Activated T-helper 2 cell treated with anti-CD3 and anti-CD28 coated beads, Interferon-gamma antibody, Interleukin-2, Interleukin-4, amounts not matched to agents 10 μg/mL and 5 μg/mL and 100 μg/mL, durations not matched to agents 14 hours and 24 hours and 36 hours (primary cell): ENCODE measurements around the gene FKBP6. TPM values are rescaled to one million over a fixed set of nuclear protein-coding genes. Genes with fewer than 3 reads are reported as not detected.
"Not testable (repeated sequence)": the region's sequence is repeated elsewhere in the genome, so short reads cannot be mapped to it uniquely, and the experiment has no call there.

Source experiments
- DNase-seq: peaks from one replicate; pipeline ENCODE4 v3.0.0; 2021; ENCODE audit warnings: low spot score
- H3K27ac Mint-ChIP-seq: one replicate; pipeline ENCODE4 v1.8.0; 2021; ENCODE audit warnings: mixed read lengths
- H3K27me3 Mint-ChIP-seq: one replicate; pipeline ENCODE4 v1.8.0; 2021; ENCODE audit warnings: low read depth, mixed read lengths
- H3K36me3 Mint-ChIP-seq: one replicate; pipeline ENCODE4 v1.8.0; 2021; ENCODE audit warnings: low read depth, mixed read lengths
- H3K4me1 Mint-ChIP-seq: one replicate; pipeline ENCODE4 v1.8.0; 2021; ENCODE audit warnings: low read depth, mixed read lengths
- H3K4me3 Mint-ChIP-seq: one replicate; pipeline ENCODE4 v1.8.0; 2021; ENCODE audit warnings: low read depth, mild to moderate bottlenecking, moderate library complexity, mixed read lengths
- H3K9me3 Mint-ChIP-seq: one replicate; pipeline ENCODE4 v1.8.0; 2021; ENCODE audit warnings: mixed read lengths
- intact Hi-C: fragments of 100-400 bp; cut with micrococcal nuclease; formaldehyde crosslinking; loops from one replicate; pipeline ENCODE4 v1.15.1; 2023
- total RNA-seq: library from RNA; stranded (reverse); gene quantifications from 2 replicates; pipeline ENCODE4 v1.2.3, GENCODE V29; 2022

FKBP6 gene
- total RNA-seq, 1 donor from 2014 or later, result not detected

- H3K9me3 Mint-ChIP-seq, result no peaks in the 10 kb centered on the region
- H3K27me3 Mint-ChIP-seq, result no peaks in the 10 kb centered on the region
- intact Hi-C loops, result no loop called here
- no peaks in the 10 kb centered on the region for H3K36me3 Mint-ChIP-seq
- no peak overlapping the region for H3K27ac Mint-ChIP-seq
- H3K4me3 Mint-ChIP-seq, result no peak overlapping the region
- DNase-seq, result no peak
- H3K4me1 Mint-ChIP-seq, result no peaks in the 10 kb centered on the region
Observed at GRCh38 chr7:73366127-73366526, 38.2 kb downstream of the FKBP6 start.

GRCh38 chr7:73366990-73367389 lies 39.0 kb downstream of the FKBP6 start:
- Mint-ChIP-seq H3K4me1 (no peaks in the 10 kb centered on the region), H3K36me3 (no peaks in the 10 kb centered on the region), H3K27ac (no peak overlapping the region), H3K4me3 (no peak overlapping the region), H3K27me3 (no peaks in the 10 kb centered on the region), H3K9me3 (no peaks in the 10 kb centered on the region)
- no peak for DNase-seq
- intact Hi-C loops, result no loop called here

GRCh38 chr7:73369009-73369408 lies 41.0 kb downstream of the FKBP6 start:
- Mint-ChIP-seq H3K27ac (no peak overlapping the region), H3K4me3 (no peak overlapping the region), H3K9me3 (no peaks in the 10 kb centered on the region), H3K27me3 (no peaks in the 10 kb centered on the region), H3K36me3 (no peaks in the 10 kb centered on the region), H3K4me1 (no peaks in the 10 kb centered on the region)
- intact Hi-C loops, result no loop called here
- no peak for DNase-seq

GRCh38 chr7:73369622-73370021 lies 41.7 kb downstream of the FKBP6 start:
- DNase-seq, result no peak
- Mint-ChIP-seq H3K4me3 (no peak overlapping the region), H3K27ac (no peak overlapping the region), H3K27me3 (no peaks in the 10 kb centered on the region), H3K36me3 (no peaks in the 10 kb centered on the region), H3K4me1 (no peaks in the 10 kb centered on the region), H3K9me3 (no peaks in the 10 kb centered on the region)
- intact Hi-C loops, result no loop called here

- DNase-seq, result no peak
- intact Hi-C loops, result no loop called here
- Mint-ChIP-seq H3K36me3 (no peaks in the 10 kb centered on the region), H3K27me3 (peaks cover 16% of the 10 kb centered on the region), H3K27ac (no peak overlapping the region), H3K9me3 (no peaks in the 10 kb centered on the region), H3K4me3 (no peak overlapping the region), H3K4me1 (no peaks in the 10 kb centered on the region)
Observed at GRCh38 chr7:73373741-73374140, 45.8 kb downstream of the FKBP6 start.

- peaks cover 19% of the 10 kb centered on the region for H3K27me3 Mint-ChIP-seq
- H3K36me3 Mint-ChIP-seq, H3K4me3 Mint-ChIP-seq, H3K27ac Mint-ChIP-seq, DNase-seq, H3K9me3 Mint-ChIP-seq, intact Hi-C loops, H3K4me1 Mint-ChIP-seq: not testable (repeated sequence)
Observed at GRCh38 chr7:73376262-73376661, 48.3 kb downstream of the FKBP6 start.

- DNase-seq, result no peak
- H3K9me3 Mint-ChIP-seq, result no peaks in the 10 kb centered on the region
- no peak overlapping the region for H3K27ac Mint-ChIP-seq
- no peaks in the 10 kb centered on the region for H3K4me1 Mint-ChIP-seq
- H3K36me3 Mint-ChIP-seq, result no peaks in the 10 kb centered on the region
- intact Hi-C loops, result no loop called here
- H3K27me3 Mint-ChIP-seq, result peaks cover 19% of the 10 kb centered on the region
- no peak overlapping the region for H3K4me3 Mint-ChIP-seq
Observed at GRCh38 chr7:73376671-73377412, 48.9 kb downstream of the FKBP6 start.

- peaks cover 19% of the 10 kb centered on the region for H3K27me3 Mint-ChIP-seq
- H3K4me1 Mint-ChIP-seq, H3K27ac Mint-ChIP-seq, H3K9me3 Mint-ChIP-seq, H3K36me3 Mint-ChIP-seq, DNase-seq, intact Hi-C loops, H3K4me3 Mint-ChIP-seq: not testable (repeated sequence)
Observed at GRCh38 chr7:73377413-73378200, 49.6 kb downstream of the FKBP6 start.

- H3K27ac Mint-ChIP-seq, result no peak overlapping the region
- no peak for DNase-seq
- H3K4me3 Mint-ChIP-seq, result no peak overlapping the region
- no peaks in the 10 kb centered on the region for H3K36me3 Mint-ChIP-seq
- H3K9me3 Mint-ChIP-seq, result peaks cover 16% of the 10 kb centered on the region
- peaks cover 7% of the 10 kb centered on the region for H3K27me3 Mint-ChIP-seq
- intact Hi-C loops, result no loop called here
- no peaks in the 10 kb centered on the region for H3K4me1 Mint-ChIP-seq
Observed at GRCh38 chr7:73382934-73383503, 55.1 kb downstream of the FKBP6 start.

- peaks cover 23% of the 10 kb centered on the region for H3K9me3 Mint-ChIP-seq
- H3K4me1 Mint-ChIP-seq, result no peaks in the 10 kb centered on the region
- no peaks in the 10 kb centered on the region for H3K27me3 Mint-ChIP-seq
- H3K36me3 Mint-ChIP-seq, result peaks cover 3% of the 10 kb centered on the region
- H3K4me3 Mint-ChIP-seq, result no peak overlapping the region
- DNase-seq, result no peak
- H3K27ac Mint-ChIP-seq, result no peak overlapping the region
- intact Hi-C loops, result no loop called here
Observed at GRCh38 chr7:73387221-73387828, 59.4 kb downstream of the FKBP6 start.

GRCh38 chr7:73387908-73388414 lies 60.0 kb downstream of the FKBP6 start:
- H3K4me3 Mint-ChIP-seq, result no peak overlapping the region
- no peak for DNase-seq
- H3K4me1 Mint-ChIP-seq, result no peaks in the 10 kb centered on the region
- intact Hi-C loops, result no loop called here
- H3K36me3 Mint-ChIP-seq, result peaks cover 3% of the 10 kb centered on the region
- no peak overlapping the region for H3K27ac Mint-ChIP-seq
- no peaks in the 10 kb centered on the region for H3K27me3 Mint-ChIP-seq
- H3K9me3 Mint-ChIP-seq, result peaks cover 21% of the 10 kb centered on the region

- H3K27ac Mint-ChIP-seq, result no peak overlapping the region
- H3K4me3 Mint-ChIP-seq, result no peak overlapping the region
- intact Hi-C loops, result no loop called here
- H3K36me3 Mint-ChIP-seq, result peaks cover 3% of the 10 kb centered on the region
- H3K4me1 Mint-ChIP-seq, result no peaks in the 10 kb centered on the region
- H3K9me3 Mint-ChIP-seq, result peaks cover 11% of the 10 kb centered on the region
- no peaks in the 10 kb centered on the region for H3K27me3 Mint-ChIP-seq
- DNase-seq, result no peak
Observed at GRCh38 chr7:73391396-73391795, 63.4 kb downstream of the FKBP6 start.
